Measurements from ENCODE around the gene KLK4.
A peak's percentile ranks its signal among the peaks of the same experiment; 100 is the strongest.

Gene KLK4, protein sequence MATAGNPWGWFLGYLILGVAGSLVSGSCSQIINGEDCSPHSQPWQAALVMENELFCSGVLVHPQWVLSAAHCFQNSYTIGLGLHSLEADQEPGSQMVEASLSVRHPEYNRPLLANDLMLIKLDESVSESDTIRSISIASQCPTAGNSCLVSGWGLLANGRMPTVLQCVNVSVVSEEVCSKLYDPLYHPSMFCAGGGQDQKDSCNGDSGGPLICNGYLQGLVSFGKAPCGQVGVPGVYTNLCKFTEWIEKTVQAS

GRCh38 chr19:50911206-50912101, at the start of gene KLK4:
Gene KLK4, minus strand, starts transcription at chr19:50911395. Its CDS starts 657 bp downstream, at chr19:50910738.
- DNase-seq (ENCODE audit: low spot score) = no peak

DNA sequence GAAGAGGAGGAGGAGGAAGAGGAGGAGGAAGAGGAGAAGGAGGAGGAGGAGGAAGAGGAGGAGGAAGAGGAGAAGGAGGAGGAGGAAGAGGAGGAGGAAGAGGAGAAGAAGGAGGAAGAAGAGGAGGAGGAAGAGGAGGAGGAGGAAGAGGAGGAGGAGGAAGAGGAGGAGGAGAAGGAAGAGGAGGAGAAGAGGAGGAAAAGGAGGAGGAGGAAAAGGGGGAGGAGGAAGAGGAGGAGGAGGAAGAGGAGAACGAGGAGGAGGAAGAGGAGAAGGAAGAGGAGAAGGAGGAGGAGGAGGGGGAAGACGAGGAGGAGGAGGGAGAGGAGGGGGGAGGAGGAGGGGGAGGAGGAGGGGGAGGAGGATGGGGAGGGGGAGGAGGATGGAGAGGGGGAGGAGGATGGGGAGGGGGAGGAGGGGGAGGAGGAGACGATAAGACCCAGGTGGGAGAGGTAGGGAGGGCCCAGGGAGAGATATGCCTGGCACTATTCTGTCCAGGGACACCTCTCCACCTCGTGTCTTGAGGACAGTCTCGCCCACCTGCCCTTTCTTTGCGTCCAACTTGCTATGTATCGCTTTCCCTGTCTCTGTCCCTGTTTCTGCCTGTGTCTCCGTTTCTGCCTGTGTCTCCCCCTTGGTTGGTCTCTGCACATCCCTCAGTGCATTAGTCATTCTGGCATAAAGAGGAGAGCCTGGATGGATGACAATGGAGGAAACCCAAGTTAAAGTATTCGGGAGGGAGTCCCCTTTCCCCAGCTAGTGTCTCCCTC, 48.7 kb upstream of the KLK4 start:
- no peak for DNase-seq (ENCODE audit: low spot score)

DNA sequence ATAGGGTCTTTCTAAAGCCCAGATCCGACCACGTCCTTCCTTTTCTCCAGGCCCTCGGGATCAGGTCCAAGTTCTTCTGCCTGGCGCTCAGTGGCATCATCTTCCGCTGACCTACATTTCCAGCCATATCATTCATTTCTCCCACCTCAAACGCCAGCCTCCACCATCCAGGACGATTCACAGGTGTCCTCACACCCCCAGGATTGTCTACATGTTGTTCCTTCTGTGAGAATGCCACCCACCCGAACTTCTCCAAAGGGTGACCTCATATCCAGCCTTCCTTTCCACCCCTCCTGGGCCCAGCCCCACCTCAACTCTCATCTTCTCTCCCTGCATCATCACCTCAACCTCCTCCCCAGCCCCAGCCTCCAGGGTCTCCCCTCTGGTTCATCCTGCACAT, 46.4 kb upstream of the KLK4 start:
- no peak for DNase-seq (ENCODE audit: low spot score)

DNA sequence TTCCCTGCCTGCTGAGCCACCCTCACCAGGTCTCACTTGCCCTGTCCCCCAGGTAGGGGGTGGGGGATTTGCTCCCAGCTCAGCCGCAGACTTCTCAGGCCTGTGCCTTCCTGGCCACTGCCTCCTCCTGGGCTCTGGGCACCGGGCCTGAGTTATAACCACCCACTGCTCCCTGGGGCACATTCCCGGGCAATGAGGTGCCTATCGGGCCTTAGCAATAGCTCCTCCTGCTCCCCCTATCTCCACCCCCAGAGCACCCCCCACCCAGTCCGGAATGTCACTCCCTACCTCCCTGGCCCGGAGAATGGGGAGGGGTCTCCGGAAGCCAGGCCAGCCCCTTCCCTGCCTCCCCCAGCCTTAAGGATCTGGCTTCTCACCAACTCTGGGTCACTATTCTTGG, 41.7 kb upstream of the KLK4 start, which contains the start of gene KLK5:
TSS of gene KLK5 (minus strand) at position 129 of the 400 bp plus-strand sequence. CDS start 381 bp downstream, outside the sequence.
- DNase-seq (ENCODE audit: low spot score) = no peak

DNA sequence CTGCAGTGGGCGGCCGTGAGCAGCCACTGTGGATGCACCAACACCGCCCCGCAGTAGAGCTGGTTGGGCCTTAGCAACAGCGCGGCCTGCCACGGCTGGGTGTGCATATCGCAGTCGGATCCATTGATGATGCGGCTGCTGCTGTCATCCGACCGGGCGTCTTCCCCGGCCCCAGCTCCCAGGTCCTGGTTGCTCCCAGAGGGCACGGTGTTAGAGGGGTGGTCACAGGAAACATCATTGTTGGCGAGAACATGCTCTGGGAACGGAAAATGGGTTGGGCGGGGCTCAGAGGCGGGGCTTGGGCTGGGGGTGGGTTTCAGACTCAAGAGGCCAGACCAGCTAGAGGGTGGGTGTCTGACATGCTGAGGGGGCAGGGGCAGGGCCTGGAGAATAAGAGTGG, 38.7 kb upstream of the KLK4 start:
- no peak for DNase-seq (ENCODE audit: low spot score)

DNA sequence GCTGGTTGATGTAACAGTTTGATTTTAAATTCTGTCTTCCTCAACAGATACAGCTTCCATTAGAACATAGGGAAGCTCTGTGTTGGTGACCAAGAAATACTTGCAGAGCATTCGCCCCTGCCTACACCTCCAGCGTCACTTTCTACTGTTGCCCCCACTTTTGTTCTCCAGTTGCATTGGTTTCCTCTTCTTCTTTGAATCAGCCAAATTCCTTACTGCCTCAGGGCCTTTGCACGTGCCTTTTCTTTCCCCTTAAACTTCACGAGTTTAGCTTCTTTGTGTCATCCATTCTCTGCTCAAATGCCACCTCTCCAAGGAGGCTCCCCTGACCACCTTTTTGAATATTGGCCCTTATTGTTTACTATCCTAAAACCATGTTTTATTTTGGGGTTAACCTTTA, 35.9 kb upstream of the KLK4 start:
- DNase-seq (ENCODE audit: low spot score) = no peak

DNA sequence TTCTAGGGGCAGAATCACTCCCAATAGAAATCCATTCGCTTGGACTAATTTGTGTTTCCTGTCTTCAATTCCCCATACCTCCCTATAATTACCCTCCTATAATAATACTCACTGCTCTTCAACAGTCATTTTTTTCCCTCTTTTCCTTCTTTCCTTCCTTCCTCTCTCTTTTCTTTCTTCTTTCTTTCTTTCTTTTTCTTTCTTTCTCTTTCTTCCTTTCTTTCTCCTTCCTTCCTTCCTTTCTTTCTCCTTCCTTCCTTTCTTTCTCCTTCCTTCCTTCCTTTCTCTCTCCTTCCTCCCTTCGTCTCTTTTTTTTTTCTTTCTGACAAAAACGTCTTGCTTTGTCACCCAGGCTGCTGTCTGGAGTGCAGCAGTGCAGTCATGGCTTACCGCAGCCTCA, 33.6 kb upstream of the KLK4 start:
- DNase-seq (ENCODE audit: low spot score) = no peak

GRCh38 chr19:50943074-50943828, 32.1 kb upstream of the KLK4 start:
- no peak for DNase-seq (ENCODE audit: low spot score)

DNA sequence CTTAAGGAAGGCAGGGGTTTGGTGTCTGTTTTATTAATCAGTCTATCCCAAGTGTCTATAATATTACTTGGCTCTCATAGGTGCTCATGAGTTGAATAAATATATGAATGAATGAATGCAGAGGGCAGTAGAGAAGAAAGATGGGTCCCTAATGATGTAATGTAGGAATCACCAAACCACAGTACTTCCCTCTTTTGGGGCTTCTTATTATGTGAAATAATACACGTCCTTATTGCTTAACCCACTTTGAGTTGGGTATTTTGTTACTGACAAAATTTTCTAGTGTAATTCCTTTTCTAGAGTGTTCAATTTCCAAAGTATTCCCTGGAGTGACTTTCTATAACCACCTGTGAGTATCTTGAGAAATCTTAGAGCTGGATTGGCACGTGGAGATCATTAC, 28.4 kb upstream of the KLK4 start:
- DNase-seq (ENCODE audit: low spot score) = no peak

GRCh38 chr19:50933640-50934039, 22.4 kb upstream of the KLK4 start:
- DNase-seq (ENCODE audit: low spot score) = no peak

DNA sequence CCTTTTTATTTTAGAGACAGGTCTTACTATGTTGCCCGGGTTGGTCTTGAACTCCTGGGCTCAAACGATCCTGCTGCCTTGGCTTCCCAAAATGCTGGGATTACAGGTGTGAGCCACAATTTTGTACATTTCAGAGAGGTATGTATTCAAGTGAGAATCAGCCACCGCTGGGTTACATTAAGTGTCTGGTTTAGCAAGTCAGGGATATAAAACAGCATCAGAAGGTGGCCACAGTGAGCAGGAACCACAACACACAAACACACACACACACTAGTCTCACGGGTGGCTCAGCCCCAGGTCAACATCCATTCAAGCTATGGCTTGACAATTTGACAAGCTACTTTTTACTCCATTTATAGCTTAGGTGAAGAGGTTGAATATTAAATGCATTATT, 21.5 kb upstream of the KLK4 start:
- no peak for DNase-seq (ENCODE audit: low spot score)

DNA sequence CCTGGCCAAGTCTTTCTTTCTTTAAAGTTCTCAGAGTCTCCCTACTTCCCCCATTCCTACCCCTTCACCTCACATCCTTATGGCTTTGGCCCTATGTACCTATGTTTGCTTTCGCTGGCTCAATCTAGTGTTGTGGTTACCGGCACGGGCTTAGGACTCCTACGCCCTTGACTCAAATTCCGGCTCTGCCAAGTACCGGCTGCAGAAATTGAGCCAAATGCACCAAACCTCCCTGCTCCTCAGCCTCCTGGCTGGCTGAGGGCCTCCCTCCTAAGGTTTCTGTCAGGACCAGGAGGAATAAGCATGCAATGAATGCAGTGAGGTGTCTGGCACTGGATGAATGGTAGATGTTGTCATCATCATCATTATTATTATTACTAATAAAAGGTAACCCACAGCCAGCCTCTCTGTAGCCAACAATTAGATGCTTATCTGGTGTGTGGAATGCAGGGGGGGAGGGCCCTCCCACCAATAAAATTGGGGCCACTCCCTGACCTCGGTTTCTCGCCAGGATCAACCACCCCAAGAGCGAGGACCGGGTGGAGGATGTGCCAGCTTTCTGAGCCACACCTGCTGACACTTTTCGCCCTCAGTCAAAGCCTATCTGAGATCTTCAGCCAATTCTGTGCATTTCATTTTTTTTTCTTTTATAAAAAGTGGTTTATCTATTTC, 21.0 kb upstream of the KLK4 start:
- DNase-seq (ENCODE audit: low spot score) = no peak

GRCh38 chr19:50931023-50931422, 19.8 kb upstream of the KLK4 start:
- no peak for DNase-seq (ENCODE audit: low spot score)

- DNase-seq (ENCODE audit: low spot score) = no peak
These were observed 17.6 kb upstream of the KLK4 start for GRCh38 chr19:50928831-50929230.

GRCh38 chr19:50926144-50926543, 14.9 kb upstream of the KLK4 start:
- DNase-seq (ENCODE audit: low spot score) = no peak

GRCh38 chr19:50925734-50926133, 14.5 kb upstream of the KLK4 start:
- no peak for DNase-seq (ENCODE audit: low spot score)

DNA sequence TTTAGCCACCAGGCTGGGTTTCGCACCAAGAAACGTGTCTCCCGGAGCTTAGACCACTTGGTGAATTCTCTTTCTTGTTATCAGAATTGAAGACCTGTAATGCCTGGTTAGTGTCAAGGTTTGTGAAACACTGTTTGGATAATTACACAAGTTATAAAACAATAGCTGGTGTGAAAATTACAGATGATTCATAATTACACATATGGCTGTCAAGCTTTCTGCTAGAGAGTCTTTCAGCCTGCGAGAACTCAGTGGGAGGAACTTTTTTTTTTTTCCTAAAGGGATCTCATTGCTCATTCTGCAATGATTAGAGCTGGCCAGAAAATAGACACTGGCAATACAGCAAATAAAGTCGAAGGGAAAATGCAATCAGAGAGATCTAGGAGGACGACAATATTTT, 13.4 kb upstream of the KLK4 start:
- DNase-seq (ENCODE audit: low spot score) = no peak

DNA sequence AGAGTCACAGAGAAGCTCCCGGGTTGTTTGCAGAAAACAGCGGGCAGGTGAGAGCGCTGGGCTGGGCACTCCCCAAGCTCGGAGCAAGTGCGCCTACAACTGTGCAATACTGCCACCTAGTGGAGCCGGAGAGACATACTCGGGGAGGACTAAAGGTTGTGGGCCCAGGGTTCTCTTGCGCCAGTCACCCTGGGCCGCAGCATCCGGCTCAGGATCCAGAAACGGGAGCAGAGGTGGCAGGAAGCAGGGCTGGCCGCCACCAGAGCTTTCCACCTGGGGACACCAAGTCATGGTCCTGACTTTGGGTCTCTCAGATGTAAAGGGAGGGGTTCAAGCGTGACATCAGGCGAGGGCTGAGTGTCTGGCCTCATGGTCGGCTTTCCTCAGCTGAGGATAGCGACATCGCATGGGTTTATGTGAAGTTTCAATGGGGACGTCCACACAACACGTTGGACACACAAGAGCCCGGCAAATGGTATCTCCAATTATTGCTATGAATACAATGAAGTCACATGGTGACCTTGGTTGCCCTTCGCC, 11.2 kb upstream of the KLK4 start:
- DNase-seq (ENCODE audit: low spot score) = peak; percentile 76

DNA sequence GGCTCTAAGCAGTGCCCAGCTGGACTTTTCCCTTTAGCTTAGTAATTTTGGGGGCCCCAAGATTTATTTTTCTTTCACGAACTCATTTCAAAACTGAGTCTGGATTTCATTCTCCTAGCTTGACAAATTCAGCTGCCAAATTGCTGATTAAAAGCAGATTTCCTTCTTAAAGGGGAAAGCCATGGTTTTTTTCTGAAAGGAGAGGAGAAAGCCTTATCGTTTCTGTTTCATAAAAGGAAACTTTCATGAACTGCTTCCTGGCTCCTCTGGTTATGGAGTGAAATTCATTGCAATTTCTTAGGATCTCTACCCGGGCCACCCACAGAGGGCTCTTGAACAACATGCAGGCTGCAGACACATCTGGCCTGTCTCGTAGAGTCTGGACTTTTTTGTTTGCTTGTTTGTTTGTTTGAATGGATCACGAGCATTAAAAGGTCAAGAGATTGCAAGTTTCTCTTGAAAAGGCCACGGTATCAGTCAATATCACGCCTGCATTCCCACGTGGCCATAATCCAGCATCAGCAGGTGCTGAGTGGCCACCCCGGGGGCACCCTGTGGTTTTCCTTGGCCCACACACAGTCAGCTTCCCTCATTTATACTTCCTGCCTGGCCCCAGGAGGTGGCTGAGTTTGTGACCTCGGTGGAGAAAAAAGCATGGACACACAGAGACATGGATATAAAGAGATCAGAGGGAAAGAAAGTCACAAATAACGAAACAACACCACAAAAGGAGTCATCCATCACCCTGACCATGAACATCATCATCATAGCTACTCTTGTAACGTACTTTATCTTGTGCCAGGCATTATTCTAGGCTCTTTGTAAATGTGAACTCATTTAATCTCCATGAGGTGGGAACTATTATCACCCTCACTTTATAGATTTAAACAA, 10.5 kb upstream of the KLK4 start:
- DNase-seq (ENCODE audit: low spot score) = peak; percentile 42

DNA sequence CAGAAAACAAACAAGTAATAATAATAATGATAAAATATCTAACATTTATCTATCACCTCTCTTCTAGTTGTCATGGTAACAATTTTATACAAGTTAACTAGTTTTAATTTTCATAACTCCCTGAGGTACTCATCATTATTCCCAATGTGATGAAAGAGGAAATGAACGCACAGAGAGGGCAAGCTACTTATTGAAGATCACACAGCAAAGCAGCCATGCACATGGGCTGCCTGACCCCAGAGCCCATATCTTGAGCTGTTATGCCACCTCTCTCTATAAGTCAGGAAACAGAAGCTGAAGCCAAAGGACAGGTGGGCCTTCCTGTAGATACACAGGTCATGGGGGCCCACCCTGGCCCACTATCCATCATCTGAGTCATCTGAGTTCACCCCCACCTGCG, 4.9 kb upstream of the KLK4 start:
- DNase-seq (ENCODE audit: low spot score) = no peak

All from COLO829 (cell line).